ES-I3 (cell line): Measurements from ENCODE around the gene PRPF40B.

ENCODE experiments used
- H3K36me3 ChIP-seq: 2 replicates; pipeline ENCODE4 v1.6.1; 2013; ENCODE audit warnings: mild to moderate bottlenecking, low read length, control low read depth, moderate library complexity; ENCODE audit not compliant: insufficient read depth
- H3K4me1 ChIP-seq: 2 replicates; pipeline ENCODE4 v1.6.1; 2013; ENCODE audit warnings: mild to moderate bottlenecking, control low read depth, low read length; ENCODE audit not compliant: insufficient read depth
- H3K9ac ChIP-seq: 2 replicates; pipeline ENCODE4 v1.6.1; 2013; ENCODE audit warnings: low read depth, mild to moderate bottlenecking, low read length, moderate library complexity
- H3K9me3 ChIP-seq: 2 replicates; pipeline ENCODE4 v1.6.1; 2013; ENCODE audit warnings: mild to moderate bottlenecking, low read length, moderate library complexity; ENCODE audit not compliant: control insufficient read depth, insufficient read depth

Gene PRPF40B

DNA sequence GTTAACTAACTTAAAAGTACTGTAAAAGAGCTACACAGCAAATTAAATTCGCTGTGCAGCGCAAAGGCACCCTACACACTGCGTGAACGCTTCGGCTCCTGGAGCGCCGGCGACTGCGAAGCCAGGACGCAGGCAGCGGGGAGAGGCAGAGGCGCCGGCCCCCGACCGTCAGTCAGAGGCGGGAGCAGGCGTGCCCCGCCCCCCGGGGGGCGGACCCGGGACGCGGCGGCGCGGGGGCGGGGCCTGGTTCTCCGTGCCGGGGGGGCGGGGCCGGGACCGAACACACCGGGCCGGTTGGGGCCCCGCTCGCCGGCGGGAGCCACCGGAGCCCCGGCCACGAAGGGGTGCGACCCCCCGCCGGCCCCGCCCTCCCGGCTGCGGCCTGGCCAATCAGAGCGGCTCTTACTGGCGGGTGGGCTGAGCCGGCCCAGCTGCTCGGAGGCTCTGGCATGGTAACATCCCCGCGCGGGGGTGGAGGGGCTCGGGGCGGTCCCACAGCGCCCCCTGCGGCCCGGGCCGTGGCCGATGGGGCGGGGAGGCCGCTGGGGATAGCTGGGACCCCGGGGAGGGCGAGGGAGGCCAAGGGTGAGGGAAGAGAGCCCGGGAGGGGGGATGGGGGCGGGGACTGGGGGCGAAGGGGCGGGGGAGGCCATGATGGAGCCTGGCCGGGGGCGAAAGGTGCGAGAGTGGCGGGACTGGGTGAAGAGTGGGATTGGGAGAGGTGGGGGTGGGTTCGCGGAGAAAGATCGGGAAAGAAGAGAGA is at the start of gene PRPF40B:
TSS of gene PRPF40B (plus strand) at position 420 of the 763 bp plus-strand sequence. CDS start at position 450, 30 bp downstream.
- H3K36me3 ChIP-seq: no peaks in the 10 kb centered on the region
- no peaks in the 10 kb centered on the region for H3K9me3 ChIP-seq
- peaks cover 7% of the 10 kb centered on the region; the same call in 1 of the 2 replicates for H3K4me1 ChIP-seq
- peak within 1 kb of the TSS; percentile 79 for H3K9ac ChIP-seq

DNA sequence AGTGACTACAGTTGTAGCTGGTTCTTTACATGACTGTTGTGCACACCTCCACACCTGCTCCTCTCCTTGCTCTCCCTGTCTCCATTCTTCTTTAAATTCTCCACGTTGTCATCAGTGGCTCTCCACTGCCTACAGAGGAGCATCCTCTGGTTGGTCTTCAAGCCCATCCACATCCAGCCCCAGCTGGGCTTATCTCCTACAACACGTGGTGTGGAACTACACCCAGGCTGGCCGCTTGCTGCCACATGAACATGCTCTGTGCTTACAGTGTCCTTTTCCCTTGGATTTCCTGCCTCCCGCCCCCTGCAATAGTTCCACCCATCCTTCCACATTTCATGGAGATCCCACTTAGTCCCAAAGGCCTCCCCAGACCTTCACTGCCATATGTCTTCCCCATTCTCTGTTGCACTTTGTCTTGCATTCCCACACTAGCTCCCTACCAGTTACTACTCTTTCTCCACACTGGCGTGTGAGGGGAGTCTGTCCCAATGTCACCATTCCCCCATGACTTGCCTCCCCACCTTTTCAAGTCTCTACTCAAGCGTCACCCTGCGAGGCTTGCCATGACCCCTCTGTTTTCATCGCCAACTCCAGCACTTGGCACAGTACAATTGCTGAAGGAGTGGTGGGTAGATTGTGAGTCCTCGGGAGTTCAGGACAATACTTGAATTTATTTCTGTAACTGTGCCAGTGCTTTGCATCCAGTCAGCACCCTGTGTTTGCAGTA is 45.6 kb upstream of the PRPF40B start:
- Histone ChIP-seq H3K4me1 (0 out of 2 replicates have a peak, but pooled peaks cover 6% of the 10 kb centered on the region), H3K9me3 (no peaks in the 10 kb centered on the region), H3K9ac (no peak overlapping the region), H3K36me3 (no peaks in the 10 kb centered on the region)

- no peaks in the 10 kb centered on the region for H3K36me3 ChIP-seq
- no peak overlapping the region for H3K9ac ChIP-seq
- no peaks in the 10 kb centered on the region for H3K9me3 ChIP-seq
- H3K4me1 ChIP-seq: 0 out of 2 replicates have a peak, but pooled peaks cover 6% of the 10 kb centered on the region
Observed at GRCh38 chr12:49578471-49579112, 44.8 kb upstream of the PRPF40B start.

DNA sequence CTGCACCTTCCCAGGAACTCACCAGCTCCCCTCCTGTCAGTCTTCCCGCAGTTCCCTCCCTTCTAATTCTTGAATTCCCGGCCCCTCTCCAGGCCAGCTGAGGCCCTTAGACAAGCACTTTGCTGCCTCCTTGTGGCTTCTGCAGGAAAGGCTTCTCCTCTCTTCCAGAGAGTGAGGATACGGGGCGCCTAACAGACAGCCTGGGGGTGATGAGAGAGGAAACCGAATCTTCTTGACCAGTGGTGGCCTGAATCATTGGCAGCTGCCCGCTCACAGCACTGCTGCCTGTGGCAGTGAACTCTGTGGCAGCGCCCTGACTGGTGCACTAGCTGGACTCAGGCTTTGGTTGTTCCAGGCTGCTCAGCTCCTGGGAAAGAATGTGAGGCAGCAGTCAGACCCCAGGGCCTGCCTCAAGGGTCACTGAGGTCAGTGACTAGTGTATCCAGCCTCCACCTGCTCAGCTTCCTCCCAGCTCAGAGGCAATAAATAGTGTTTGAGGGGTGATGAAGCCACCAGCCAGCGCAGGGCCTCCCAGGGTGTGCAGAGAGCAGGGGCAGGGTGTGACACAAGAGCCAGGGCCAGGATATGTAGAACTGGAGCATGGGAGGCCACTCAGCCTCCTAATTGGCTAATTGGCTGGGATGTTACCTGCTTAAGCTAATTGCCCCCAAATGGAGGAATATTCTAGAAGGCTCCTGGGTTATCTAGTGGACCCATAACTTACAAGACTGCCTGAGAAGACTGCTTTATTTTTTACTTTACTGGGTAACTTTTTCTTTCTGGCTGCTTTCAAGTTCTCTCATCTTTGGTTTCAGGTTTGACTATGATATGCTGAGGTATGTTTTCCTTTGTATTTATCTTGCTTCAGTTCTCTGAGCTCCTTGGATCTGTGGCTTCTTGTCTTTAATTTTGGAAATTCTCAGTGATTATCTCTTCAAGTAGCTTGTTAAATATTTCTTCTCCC is 42.5 kb upstream of the PRPF40B start:
- H3K9ac ChIP-seq: no peak overlapping the region
- no peaks in the 10 kb centered on the region for H3K36me3 ChIP-seq
- H3K4me1 ChIP-seq: 0 out of 2 replicates have a peak, but pooled peaks cover 6% of the 10 kb centered on the region

GRCh38 chr12:49582201-49582600 is 41.2 kb upstream of the PRPF40B start:
- no peaks in the 10 kb centered on the region for H3K36me3 ChIP-seq
- H3K4me1 ChIP-seq: 0 out of 2 replicates have a peak, but pooled peaks cover 6% of the 10 kb centered on the region
- H3K9ac ChIP-seq: no peak overlapping the region
- no peaks in the 10 kb centered on the region for H3K9me3 ChIP-seq

More for the DNA sequence above, 42.5 kb upstream of the PRPF40B start:
- no peaks in the 10 kb centered on the region for H3K9me3 ChIP-seq

DNA sequence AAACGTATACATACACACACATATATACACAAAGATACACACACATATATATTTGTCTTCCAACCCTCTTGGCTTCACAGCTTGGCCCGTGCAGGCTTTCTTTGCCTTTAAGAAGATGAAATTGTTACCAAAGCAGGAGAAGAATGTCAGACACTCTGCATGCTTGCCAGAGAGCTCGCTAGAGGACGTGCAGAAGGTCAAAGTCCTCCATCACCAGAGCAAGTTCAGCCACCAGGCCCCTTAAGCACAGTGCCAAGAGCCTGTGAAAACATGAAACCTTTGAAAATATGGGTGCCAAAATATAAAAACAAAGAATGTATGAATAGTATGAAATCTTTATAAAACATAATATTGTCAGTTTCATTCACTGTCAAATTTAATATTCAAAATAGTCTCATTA is 40.5 kb upstream of the PRPF40B start:
- Histone ChIP-seq H3K9ac (no peak overlapping the region), H3K36me3 (no peaks in the 10 kb centered on the region), H3K4me1 (0 out of 2 replicates have a peak, but pooled peaks cover 6% of the 10 kb centered on the region), H3K9me3 (no peaks in the 10 kb centered on the region)

DNA sequence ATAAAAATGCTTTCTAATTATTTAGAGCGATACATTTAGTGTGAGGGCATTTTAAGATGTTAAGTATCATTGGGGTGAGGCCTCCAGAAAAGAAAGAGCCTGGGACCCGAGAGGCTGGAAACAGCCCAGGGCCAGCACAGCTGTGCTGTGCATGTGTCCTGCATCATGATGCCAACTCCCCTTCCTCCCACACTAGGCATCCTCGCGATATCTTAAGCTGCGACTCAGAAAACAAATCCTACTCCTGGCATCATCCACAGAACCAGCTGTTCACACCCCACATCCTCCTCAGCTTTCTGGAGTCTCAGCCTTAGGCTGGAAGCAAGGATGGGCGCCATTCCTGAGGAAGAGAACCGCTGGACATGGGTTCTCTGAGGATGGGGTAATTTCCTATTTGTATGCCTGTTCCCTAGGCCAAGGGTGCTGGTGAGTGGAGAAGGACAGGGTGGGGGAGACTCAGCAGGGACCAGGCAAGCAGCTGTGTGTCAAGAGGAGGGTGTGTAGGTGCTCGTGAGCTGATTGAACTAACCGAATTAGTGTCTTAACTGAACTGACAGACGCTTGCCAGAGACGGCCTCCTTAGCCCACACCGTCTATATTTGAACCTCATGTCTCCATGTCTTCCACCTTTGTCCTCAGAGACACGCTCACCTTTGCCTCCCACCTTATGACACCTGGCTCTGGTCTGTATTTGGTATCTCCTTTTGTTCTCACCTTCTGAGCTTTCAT is 39.8 kb upstream of the PRPF40B start:
- no peak overlapping the region for H3K9ac ChIP-seq
- no peaks in the 10 kb centered on the region for H3K36me3 ChIP-seq
- no peaks in the 10 kb centered on the region for H3K9me3 ChIP-seq
- 0 out of 2 replicates have a peak, but pooled peaks cover 6% of the 10 kb centered on the region for H3K4me1 ChIP-seq

DNA sequence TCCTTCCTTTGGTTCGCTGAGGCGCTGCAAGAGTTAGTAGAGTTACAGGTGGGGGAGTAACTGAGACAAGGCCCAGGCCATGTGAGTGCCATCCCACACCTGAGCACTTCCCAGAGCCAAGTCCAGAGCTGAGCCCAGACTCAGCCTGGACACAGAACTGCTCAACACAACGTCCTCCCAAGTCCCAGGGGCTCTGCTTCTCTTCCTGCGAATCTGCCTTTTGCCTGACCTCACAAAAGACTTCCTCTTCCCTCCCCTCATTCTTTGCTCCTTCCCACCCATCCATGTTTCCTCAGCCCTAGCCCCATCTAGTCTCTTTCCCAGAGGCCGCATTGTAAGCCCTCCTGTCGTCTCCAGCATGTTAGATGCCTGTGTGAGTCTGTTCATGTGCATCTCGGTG is 38.8 kb upstream of the PRPF40B start:
- Histone ChIP-seq H3K9ac (no peak overlapping the region), H3K4me1 (0 out of 2 replicates have a peak, but pooled peaks cover 6% of the 10 kb centered on the region), H3K9me3 (no peaks in the 10 kb centered on the region), H3K36me3 (no peaks in the 10 kb centered on the region)

- Histone ChIP-seq H3K36me3 (no peaks in the 10 kb centered on the region), H3K4me1 (0 out of 2 replicates have a peak, but pooled peaks cover 5% of the 10 kb centered on the region), H3K9ac (no peak overlapping the region), H3K9me3 (no peaks in the 10 kb centered on the region)
Observed at GRCh38 chr12:49585477-49586459, 37.6 kb upstream of the PRPF40B start.

GRCh38 chr12:49587174-49587908 is 36.0 kb upstream of the PRPF40B start:
- Histone ChIP-seq H3K9ac (no peak overlapping the region), H3K4me1 (no peaks in the 10 kb centered on the region), H3K36me3 (no peaks in the 10 kb centered on the region), H3K9me3 (no peaks in the 10 kb centered on the region)

DNA sequence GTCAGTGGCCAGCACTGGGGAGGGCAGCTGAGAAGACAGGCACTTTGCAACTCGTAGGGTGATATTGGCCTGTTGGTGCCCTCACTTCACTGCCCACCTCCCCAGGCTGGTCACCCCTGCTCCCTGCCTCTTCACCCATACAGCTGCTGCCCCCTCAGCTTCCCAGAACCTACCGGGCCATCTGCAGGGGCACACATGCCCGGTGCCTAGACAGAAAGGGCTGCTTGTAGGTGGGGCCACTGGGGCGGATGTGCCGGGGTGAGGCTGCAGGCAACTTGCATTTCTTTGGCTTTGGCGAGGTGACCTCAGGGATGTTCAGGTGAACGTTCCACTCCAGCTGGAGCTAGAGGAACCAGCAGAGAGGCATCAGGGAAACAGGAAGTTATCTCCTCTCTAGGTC is 35.1 kb upstream of the PRPF40B start:
- Histone ChIP-seq H3K9me3 (no peaks in the 10 kb centered on the region), H3K36me3 (no peaks in the 10 kb centered on the region), H3K4me1 (no peaks in the 10 kb centered on the region), H3K9ac (no peak overlapping the region)
